Measurements from ENCODE around the gene TRUB1. TPM values are rescaled to one million over a fixed set of nuclear protein-coding genes. Genes with fewer than 3 reads are reported as not detected.

Gene TRUB1
- total RNA-seq, 2 donors from 2014 or later: 13.4 to 19.8 TPM

- Mint-ChIP-seq H3K27ac (no peak overlapping the region), H3K9me3 (no peaks in the 10 kb centered on the region), H3K4me1 (peaks cover 6% of the 10 kb centered on the region), H3K36me3 (ENCODE audit: low read depth) (no peaks in the 10 kb centered on the region), H3K4me3 (no peak overlapping the region), H3K27me3 (peaks cover 4% of the 10 kb centered on the region)
- ATAC-seq (replicated peaks): no peak
These were observed 22.7 kb upstream of the TRUB1 start for GRCh38 chr10:114915294-114915693.

GRCh38 chr10:114916653-114917052 is 21.3 kb upstream of the TRUB1 start:
- Mint-ChIP-seq H3K4me1 (peaks cover 6% of the 10 kb centered on the region), H3K9me3 (no peaks in the 10 kb centered on the region), H3K27ac (no peak overlapping the region), H3K27me3 (peaks cover 7% of the 10 kb centered on the region), H3K36me3 (ENCODE audit: low read depth) (no peaks in the 10 kb centered on the region), H3K4me3 (no peak overlapping the region)
- ATAC-seq (replicated peaks): no peak

GRCh38 chr10:114917459-114917858 is 20.5 kb upstream of the TRUB1 start:
- no peaks in the 10 kb centered on the region for H3K36me3 Mint-ChIP-seq (ENCODE audit: low read depth)
- peaks cover 7% of the 10 kb centered on the region for H3K27me3 Mint-ChIP-seq
- no peak overlapping the region for H3K27ac Mint-ChIP-seq
- no peaks in the 10 kb centered on the region for H3K4me1 Mint-ChIP-seq
- no peaks in the 10 kb centered on the region for H3K9me3 Mint-ChIP-seq
- H3K4me3 Mint-ChIP-seq: no peak overlapping the region
- no peak for ATAC-seq (replicated peaks)

- Mint-ChIP-seq H3K4me1 (no peaks in the 10 kb centered on the region), H3K27ac (no peak overlapping the region), H3K27me3 (peaks cover 7% of the 10 kb centered on the region), H3K36me3 (ENCODE audit: low read depth) (no peaks in the 10 kb centered on the region), H3K4me3 (no peak overlapping the region), H3K9me3 (no peaks in the 10 kb centered on the region)
- no peak for ATAC-seq (replicated peaks)
These were observed 19.9 kb upstream of the TRUB1 start for GRCh38 chr10:114917927-114918672.

GRCh38 chr10:114920459-114920858 is 17.5 kb upstream of the TRUB1 start:
- Mint-ChIP-seq H3K4me1 (peaks cover 2% of the 10 kb centered on the region), H3K27me3 (peaks cover 15% of the 10 kb centered on the region), H3K9me3 (peaks cover 4% of the 10 kb centered on the region), H3K27ac (no peak overlapping the region), H3K36me3 (ENCODE audit: low read depth) (no peaks in the 10 kb centered on the region), H3K4me3 (no peak overlapping the region)
- no peak for ATAC-seq (replicated peaks)

GRCh38 chr10:114922003-114922402 is 16.0 kb upstream of the TRUB1 start:
- no peak overlapping the region for H3K27ac Mint-ChIP-seq
- H3K27me3 Mint-ChIP-seq: peaks cover 15% of the 10 kb centered on the region
- no peaks in the 10 kb centered on the region for H3K36me3 Mint-ChIP-seq (ENCODE audit: low read depth)
- ATAC-seq (replicated peaks): no peak
- peaks cover 4% of the 10 kb centered on the region for H3K9me3 Mint-ChIP-seq
- peaks cover 10% of the 10 kb centered on the region for H3K4me1 Mint-ChIP-seq
- no peak overlapping the region for H3K4me3 Mint-ChIP-seq

GRCh38 chr10:114923551-114923950 is 14.4 kb upstream of the TRUB1 start:
- no peak overlapping the region for H3K4me3 Mint-ChIP-seq
- H3K27ac Mint-ChIP-seq: no peak overlapping the region
- no peaks in the 10 kb centered on the region for H3K36me3 Mint-ChIP-seq (ENCODE audit: low read depth)
- peaks cover 16% of the 10 kb centered on the region for H3K27me3 Mint-ChIP-seq
- ATAC-seq (replicated peaks): no peak
- peaks cover 10% of the 10 kb centered on the region for H3K4me1 Mint-ChIP-seq
- H3K9me3 Mint-ChIP-seq: peaks cover 4% of the 10 kb centered on the region

- peak overlapping the region; percentile 78 for H3K27ac Mint-ChIP-seq
- peaks cover 16% of the 10 kb centered on the region for H3K27me3 Mint-ChIP-seq
- H3K9me3 Mint-ChIP-seq: peaks cover 4% of the 10 kb centered on the region
- H3K4me3 Mint-ChIP-seq: peak overlapping the region; percentile 41
- peak; percentile 95 for ATAC-seq (replicated peaks)
- peaks cover 10% of the 10 kb centered on the region for H3K4me1 Mint-ChIP-seq
- no peaks in the 10 kb centered on the region for H3K36me3 Mint-ChIP-seq (ENCODE audit: low read depth)
These were observed 12.1 kb upstream of the TRUB1 start for GRCh38 chr10:114925587-114926586.

- Mint-ChIP-seq H3K27me3 (peaks cover 20% of the 10 kb centered on the region), H3K9me3 (peaks cover 2% of the 10 kb centered on the region), H3K4me3 (no peak overlapping the region), H3K4me1 (peaks cover 10% of the 10 kb centered on the region), H3K27ac (no peak overlapping the region), H3K36me3 (ENCODE audit: low read depth) (no peaks in the 10 kb centered on the region)
- no peak for ATAC-seq (replicated peaks)
These were observed 9.2 kb upstream of the TRUB1 start for GRCh38 chr10:114928818-114929217.

- Mint-ChIP-seq H3K27me3 (peaks cover 16% of the 10 kb centered on the region), H3K9me3 (no peaks in the 10 kb centered on the region), H3K4me1 (peaks cover 9% of the 10 kb centered on the region), H3K27ac (no peak overlapping the region), H3K36me3 (ENCODE audit: low read depth) (no peaks in the 10 kb centered on the region), H3K4me3 (no peak overlapping the region)
- ATAC-seq (replicated peaks): no peak
These were observed 7.7 kb upstream of the TRUB1 start for GRCh38 chr10:114930320-114930719.

GRCh38 chr10:114931072-114931679 is 6.8 kb upstream of the TRUB1 start:
- Mint-ChIP-seq H3K4me1 (peaks cover under 1% of the 10 kb centered on the region), H3K27me3 (peaks cover 14% of the 10 kb centered on the region), H3K4me3 (no peak overlapping the region), H3K9me3 (no peaks in the 10 kb centered on the region), H3K36me3 (ENCODE audit: low read depth) (no peaks in the 10 kb centered on the region), H3K27ac (no peak overlapping the region)
- no peak for ATAC-seq (replicated peaks)

GRCh38 chr10:114932225-114932624 is 5.8 kb upstream of the TRUB1 start:
- Mint-ChIP-seq H3K9me3 (no peaks in the 10 kb centered on the region), H3K4me1 (no peaks in the 10 kb centered on the region), H3K27ac (no peak overlapping the region), H3K36me3 (ENCODE audit: low read depth) (no peaks in the 10 kb centered on the region), H3K27me3 (peaks cover 13% of the 10 kb centered on the region), H3K4me3 (no peak overlapping the region)
- ATAC-seq (replicated peaks): no peak

GRCh38 chr10:114932945-114933344 is 5.0 kb upstream of the TRUB1 start:
- no peak overlapping the region for H3K27ac Mint-ChIP-seq
- H3K27me3 Mint-ChIP-seq: peaks cover 10% of the 10 kb centered on the region
- no peaks in the 10 kb centered on the region for H3K4me1 Mint-ChIP-seq

GRCh38 chr10:114933588-114933987 is 4.4 kb upstream of the TRUB1 start:
- Mint-ChIP-seq H3K4me3 (no peak overlapping the region), H3K36me3 (ENCODE audit: low read depth) (no peaks in the 10 kb centered on the region), H3K4me1 (no peaks in the 10 kb centered on the region), H3K27ac (no peak overlapping the region), H3K27me3 (peaks cover 10% of the 10 kb centered on the region), H3K9me3 (no peaks in the 10 kb centered on the region)
- ATAC-seq (replicated peaks): peak; percentile 47

More at GRCh38 chr10:114932945-114933344, 5.0 kb upstream of the TRUB1 start:
- no peak overlapping the region for H3K4me3 Mint-ChIP-seq
- H3K9me3 Mint-ChIP-seq: no peaks in the 10 kb centered on the region
- no peaks in the 10 kb centered on the region for H3K36me3 Mint-ChIP-seq (ENCODE audit: low read depth)
- no peak for ATAC-seq (replicated peaks)

All from activated T-helper 17 cell treated with anti-CD3 and anti-CD28 coated beads, Interleukin-2, amount 50 U/mL, for 72 hours (primary cell).